SK-N-SH (cell line): ENCODE measurements around the gene FRAS1.
"Not testable (repeated sequence)": the region's sequence is repeated elsewhere in the genome, so short reads cannot be mapped to it uniquely, and the experiment has no call there.

Experiments used
- CTCF ChIP-seq: fragments of 200-600 bp; sonication (generic); IDR thresholded peaks from 2 replicates; pipeline ENCODE4 v1.6.1; 2017; ENCODE audit warnings: antibody characterized with exemption, mild to moderate bottlenecking, moderate library complexity
- EZH2phosphoT487 ChIP-seq: fragments of 200-600 bp; sonication (generic); IDR thresholded peaks from 2 replicates; pipeline ENCODE4 v1.6.1; 2017; ENCODE audit warnings: low read depth, mixed run types, mild to moderate bottlenecking, antibody characterized with exemption, moderate library complexity, borderline replicate concordance
- MAX ChIP-seq: IDR thresholded peaks from 2 replicates; pipeline ENCODE4 v1.4.0; 2012; ENCODE audit warnings: low read depth
- MEF2A ChIP-seq: IDR thresholded peaks from 2 replicates; pipeline ENCODE4 v1.4.0; 2012; ENCODE audit warnings: low read depth, borderline replicate concordance
- RCOR1 ChIP-seq: fragments of 150-350 bp; IDR thresholded peaks from 2 replicates; pipeline ENCODE4 v1.6.1; 2017; ENCODE audit warnings: antibody characterized with exemption, low read length
- ZBTB33 ChIP-seq: IDR thresholded peaks from 2 replicates; pipeline ENCODE4 v1.4.0; 2012; ENCODE audit warnings: low read depth, borderline replicate concordance

- TF ChIP-seq EZH2phosphoT487, RCOR1, CTCF, ZBTB33, MEF2A, MAX: not testable (repeated sequence)
These were observed 124.6 kb downstream of the FRAS1 start for GRCh38 chr4:78181681-78182234.
